ENCODE measurements around the gene TRMT5.

DNA sequence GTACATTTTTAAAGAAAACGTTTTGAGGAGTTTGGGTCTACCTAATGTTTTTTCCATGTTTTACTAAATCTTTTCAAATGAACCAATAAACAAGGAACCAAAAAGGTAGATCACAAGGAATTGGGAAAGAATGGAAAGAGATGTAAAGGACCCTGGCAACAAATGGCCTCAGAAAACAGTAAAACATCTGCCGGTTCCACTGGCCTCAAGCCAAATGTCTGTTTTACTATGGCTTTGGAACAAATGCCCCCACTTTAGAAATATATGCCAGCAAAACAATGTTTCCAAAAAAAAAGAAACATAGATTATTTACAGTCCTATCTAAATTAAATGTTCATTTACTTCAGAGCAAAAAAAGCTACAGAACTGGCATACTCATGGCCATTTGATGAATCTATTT lies 3.0 kb downstream of the TRMT5 start:
- TF ChIP-seq, protein P1, sequence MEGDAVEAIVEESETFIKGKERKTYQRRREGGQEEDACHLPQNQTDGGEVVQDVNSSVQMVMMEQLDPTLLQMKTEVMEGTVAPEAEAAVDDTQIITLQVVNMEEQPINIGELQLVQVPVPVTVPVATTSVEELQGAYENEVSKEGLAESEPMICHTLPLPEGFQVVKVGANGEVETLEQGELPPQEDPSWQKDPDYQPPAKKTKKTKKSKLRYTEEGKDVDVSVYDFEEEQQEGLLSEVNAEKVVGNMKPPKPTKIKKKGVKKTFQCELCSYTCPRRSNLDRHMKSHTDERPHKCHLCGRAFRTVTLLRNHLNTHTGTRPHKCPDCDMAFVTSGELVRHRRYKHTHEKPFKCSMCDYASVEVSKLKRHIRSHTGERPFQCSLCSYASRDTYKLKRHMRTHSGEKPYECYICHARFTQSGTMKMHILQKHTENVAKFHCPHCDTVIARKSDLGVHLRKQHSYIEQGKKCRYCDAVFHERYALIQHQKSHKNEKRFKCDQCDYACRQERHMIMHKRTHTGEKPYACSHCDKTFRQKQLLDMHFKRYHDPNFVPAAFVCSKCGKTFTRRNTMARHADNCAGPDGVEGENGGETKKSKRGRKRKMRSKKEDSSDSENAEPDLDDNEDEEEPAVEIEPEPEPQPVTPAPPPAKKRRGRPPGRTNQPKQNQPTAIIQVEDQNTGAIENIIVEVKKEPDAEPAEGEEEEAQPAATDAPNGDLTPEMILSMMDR (conservative IDR thresholded peaks at IDR 0.05 in 1 of 2, IDR thresholded peaks at IDR 0.05 in 1 of 2; ENCODE audit: low read depth in 1 of 2, low read length in 2 of 2): no peak
- no peak for TF ChIP-seq EZH2 (IDR thresholded peaks at IDR 0.05; ENCODE audit: low read length, missing control alignments)
